Prostate gland (tissue), 2 donors: ENCODE results near the gene PNMA8A. TPM values are rescaled to one million over a fixed set of nuclear protein-coding genes. Genes with fewer than 3 reads are reported as not detected.
A peak's percentile ranks its signal among the peaks of the same experiment; 100 is the strongest.

Experiments
- DNase-seq: peaks from one replicate; pipeline ENCODE4 v3.0.0-alpha.2; 2019; ENCODE audit warnings: low spot score
- H3K27ac ChIP-seq, 2 donors: fragments of 200-600 bp; sonication (generic); 2 replicates each; pipeline ENCODE4 v1.5.1; 2017 to 2019
- H3K27me3 ChIP-seq: fragments of 200-600 bp; sonication (generic); replicated peaks from 2 replicates; pipeline ENCODE4 v1.5.1; 2019; ENCODE audit not compliant: insufficient read depth
- H3K36me3 ChIP-seq, 2 donors: fragments of 200-600 bp; sonication (generic); 1 replicate in 1 of 2; 2 replicates in 1 of 2; pipeline versions ENCODE4 v1.5.1 to v1.8.1; 2017 to 2019
- H3K4me1 ChIP-seq: fragments of 200-600 bp; sonication (generic); replicated peaks from 2 replicates; pipeline ENCODE4 v1.5.1; 2019
- H3K4me3 ChIP-seq, 2 donors: fragments of 200-600 bp; sonication (generic); 2 replicates each; pipeline ENCODE4 v1.5.1; 2017 to 2019
- H3K9me3 ChIP-seq: fragments of 200-600 bp; sonication (generic); 2 replicates; pipeline ENCODE4 v1.5.1; 2017
- CTCF ChIP-seq, 4 experiments: fragments of 200-600 bp in 2 of 4; fragments of 450-650 bp in 2 of 4; sonication (generic) in 2 of 4; IDR thresholded peaks; 1 replicate in 3 of 4; 2 replicates in 1 of 4; pipeline ENCODE4 v1.5.1; 2016 to 2019; ENCODE audit warnings: antibody characterized with exemption in 4 of 4, mild to moderate bottlenecking in 2 of 4, moderate library complexity in 2 of 4
- POLR2A ChIP-seq: fragments of 450-650 bp; IDR thresholded peaks from one replicate; pipeline ENCODE4 v1.6.1; 2016; ENCODE audit warnings: antibody characterized with exemption, mild to moderate bottlenecking
- POLR2AphosphoS5 ChIP-seq: sonication (generic); formaldehyde crosslinking; IDR thresholded peaks from one replicate; pipeline ENCODE4 v1.6.1; 2017; ENCODE audit warnings: antibody characterized with exemption
- whole genome bisulfite sequencing: methylation state at CpG from one replicate; pipeline ENCODE4 v1.1.5; 2018; 5-methylcytosine and 5-hydroxymethylcytosine counted together
- intact Hi-C: fragments of 100-400 bp; cut with DNase I; formaldehyde crosslinking; loops from one replicate; pipeline ENCODE4 v1.14.2; 2022
- total RNA-seq, 2 donors: library from RNA; depleted of rRNA; stranded (reverse); fragments of >200 nt; gene quantifications; one replicate each; pipeline ENCODE4 v1.1.0, GENCODE V29; 2016

Gene PNMA8A
- total RNA-seq, 2 donors from 2014 or later, result 17.0 to 26.5 TPM

GRCh38 chr19:46514589-46515289 lies 43.4 kb upstream of the PNMA8A start:
- Histone ChIP-seq H3K9me3 (no peaks in the 10 kb centered on the region), H3K36me3 (no peaks in the 10 kb centered on the region), H3K27ac (no peak overlapping the region), H3K4me3 (no peak overlapping the region), H3K4me1 (no peaks in the 10 kb centered on the region), H3K27me3 (no peaks in the 10 kb centered on the region)
- intact Hi-C loops, result loop anchor here (5.0 kb wide), 1 partner anchor 237 kb away; no protein-coding TSS in a partner anchor
- DNase-seq, result no peak
- TF ChIP-seq POLR2AphosphoS5 (no peak), POLR2A (no peak), CTCF (IDR thresholded peaks at IDR 0.05) (no peak)
- 72% methylated on average over 13 of the region's 13 CpGs for WGBS

- DNase-seq, result peak; percentile 34
- Histone ChIP-seq H3K9me3 (no peaks in the 10 kb centered on the region), H3K27me3 (no peaks in the 10 kb centered on the region), H3K36me3 (no peaks in the 10 kb centered on the region), H3K4me3 (no peak overlapping the region), H3K27ac (no peak overlapping the region), H3K4me1 (no peaks in the 10 kb centered on the region)
- WGBS, result 24% methylated on average over 33 of the region's 36 CpGs
- intact Hi-C loops, result loop anchor here (2.0 to 5.0 kb wide), 2 partner anchors 25 to 236 kb away; no protein-coding TSS in a partner anchor
- TF ChIP-seq CTCF (IDR thresholded peaks at IDR 0.05), result peak; percentile 93 to 97 (median 95)
- TF ChIP-seq POLR2AphosphoS5, result no peak
These were observed 42.3 kb upstream of the PNMA8A start for GRCh38 chr19:46513461-46514236.

GRCh38 chr19:46511237-46511636 lies 39.9 kb upstream of the PNMA8A start:
- H3K4me1 ChIP-seq, result no peaks in the 10 kb centered on the region
- no peaks in the 10 kb centered on the region for H3K36me3 ChIP-seq
- H3K27me3 ChIP-seq, result no peaks in the 10 kb centered on the region
- TF ChIP-seq POLR2A, result no peak
- no peak for TF ChIP-seq CTCF (IDR thresholded peaks at IDR 0.05)
- TF ChIP-seq POLR2AphosphoS5, result no peak
- H3K9me3 ChIP-seq, result no peaks in the 10 kb centered on the region
- DNase-seq, result no peak
- no peak overlapping the region for H3K27ac ChIP-seq
- WGBS, result 80% methylated on average over 4 of the region's 4 CpGs
- no peak overlapping the region for H3K4me3 ChIP-seq
- intact Hi-C loops, result loop anchor here (5.0 kb wide), 1 partner anchor 234 kb away; no protein-coding TSS in a partner anchor

- no peak for DNase-seq
- Histone ChIP-seq H3K36me3 (no peaks in the 10 kb centered on the region), H3K4me3 (no peak overlapping the region), H3K4me1 (no peaks in the 10 kb centered on the region), H3K9me3 (no peaks in the 10 kb centered on the region), H3K27ac (no peak overlapping the region), H3K27me3 (no peaks in the 10 kb centered on the region)
- TF ChIP-seq CTCF (IDR thresholded peaks at IDR 0.05) (no peak), POLR2A (no peak), POLR2AphosphoS5 (no peak)
- intact Hi-C loops, result no loop called here
- WGBS, result 52% methylated on average over 2 of the region's 2 CpGs
These were observed 36.8 kb upstream of the PNMA8A start for GRCh38 chr19:46508206-46508605.
